Measurements from ENCODE around the gene TRMT61B. TPM values are rescaled to one million over a fixed set of nuclear protein-coding genes. Genes with fewer than 3 reads are reported as not detected.

Gene TRMT61B
- total RNA-seq, 2 experiments from 2014 or later: 18.7 to 20.8 TPM

DNA sequence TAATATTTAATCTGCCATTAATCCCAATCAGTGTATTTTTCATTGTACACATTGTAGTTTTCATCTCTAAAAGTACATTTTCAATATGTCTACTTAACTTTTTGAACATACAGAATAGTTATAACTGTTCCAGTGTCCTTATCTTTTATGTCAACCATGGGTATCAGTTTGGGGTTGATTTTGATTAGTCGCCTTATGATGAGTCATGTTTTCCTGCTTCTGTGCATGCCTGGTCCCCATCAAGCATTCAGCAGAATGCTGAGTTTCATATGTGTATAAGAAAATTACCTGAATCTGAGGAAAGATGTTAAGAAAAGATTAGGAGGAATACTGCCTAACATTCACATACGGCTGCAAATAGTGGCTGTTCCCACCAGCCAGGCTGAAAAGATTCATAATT, 41.7 kb downstream of the TRMT61B start:
- no peak overlapping the region for H3K27ac Mint-ChIP-seq
- intact Hi-C loops (cut with DNase I, micrococcal nuclease): no loop called here

GRCh38 chr2:28824870-28825269, 45.2 kb downstream of the TRMT61B start:
- H3K4me1 Mint-ChIP-seq (ENCODE audit: low read depth): no peaks in the 10 kb centered on the region
- no peak for DNase-seq
- intact Hi-C loops (cut with DNase I, micrococcal nuclease): loop anchor here (5.0 kb wide), 3 partner anchors 72 to 1247 kb away; no protein-coding TSS in a partner anchor
- H3K36me3 Mint-ChIP-seq (ENCODE audit: low read depth): no peaks in the 10 kb centered on the region
- Histone ChIP-seq H3K27me3 (ENCODE audit: control insufficient read depth in 1 of 2, insufficient read depth in 2 of 2, low read length in 2 of 2) (no peaks in the 10 kb centered on the region), H3K36me3 (ENCODE audit: insufficient read depth, low read length) (no peaks in the 10 kb centered on the region), H3K27ac (ENCODE audit: low read depth in 1 of 2, low read length in 2 of 2) (no peak overlapping the region), H3K4me3 (ENCODE audit: low read length) (no peak overlapping the region), H3K9me3 (ENCODE audit: control insufficient read depth in 1 of 2, insufficient read depth in 1 of 2, low read length in 2 of 2) (no peaks in the 10 kb centered on the region), H3K4me1 (ENCODE audit: insufficient read depth, low read length) (no peaks in the 10 kb centered on the region)
- POLR2A ChIA-PET: no interaction called here
- no peak for ATAC-seq (ENCODE audit: poor library complexity)
- CTCF ChIA-PET: interaction anchor here (1.1 to 2.3 kb wide), 3 partner anchors 10 to 258 kb away, joined by 3 to 7 read pairs (median 4); no protein-coding TSS in a partner anchor
- H3K27ac Mint-ChIP-seq: no peak overlapping the region
- TF ChIP-seq CTCF (IDR thresholded peaks at IDR 0.05): no peak
- H3K9me3 Mint-ChIP-seq: no peaks in the 10 kb centered on the region
- H3K4me3 Mint-ChIP-seq: no peak overlapping the region
- no peaks in the 10 kb centered on the region for H3K27me3 Mint-ChIP-seq

More for the DNA sequence above, 41.7 kb downstream of the TRMT61B start:
- ChIA-PET CTCF (no interaction called here), POLR2A (no interaction called here)
- no peak for TF ChIP-seq CTCF (IDR thresholded peaks at IDR 0.05)
- Histone ChIP-seq H3K4me1 (ENCODE audit: insufficient read depth, low read length) (no peaks in the 10 kb centered on the region), H3K36me3 (ENCODE audit: insufficient read depth, low read length) (no peaks in the 10 kb centered on the region), H3K4me3 (ENCODE audit: low read length) (no peak overlapping the region), H3K27me3 (ENCODE audit: control insufficient read depth in 1 of 2, insufficient read depth in 2 of 2, low read length in 2 of 2) (no peaks in the 10 kb centered on the region), H3K27ac (ENCODE audit: low read depth in 1 of 2, low read length in 2 of 2) (no peak overlapping the region), H3K9me3 (ENCODE audit: control insufficient read depth in 1 of 2, insufficient read depth in 1 of 2, low read length in 2 of 2) (no peaks in the 10 kb centered on the region)
- ATAC-seq (ENCODE audit: poor library complexity): no peak
- Mint-ChIP-seq H3K36me3 (ENCODE audit: low read depth) (no peaks in the 10 kb centered on the region), H3K27me3 (no peaks in the 10 kb centered on the region), H3K4me1 (ENCODE audit: low read depth) (no peaks in the 10 kb centered on the region), H3K4me3 (no peak overlapping the region), H3K9me3 (no peaks in the 10 kb centered on the region)
- DNase-seq: no peak

GRCh38 chr2:28824207-28824606, 45.9 kb downstream of the TRMT61B start:
- no peak for TF ChIP-seq CTCF (IDR thresholded peaks at IDR 0.05)
- Mint-ChIP-seq H3K27ac (no peak overlapping the region), H3K9me3 (no peaks in the 10 kb centered on the region), H3K4me1 (ENCODE audit: low read depth) (no peaks in the 10 kb centered on the region), H3K36me3 (ENCODE audit: low read depth) (no peaks in the 10 kb centered on the region), H3K4me3 (no peak overlapping the region), H3K27me3 (no peaks in the 10 kb centered on the region)
- Histone ChIP-seq H3K27me3 (ENCODE audit: control insufficient read depth in 1 of 2, insufficient read depth in 2 of 2, low read length in 2 of 2) (no peaks in the 10 kb centered on the region), H3K4me1 (ENCODE audit: insufficient read depth, low read length) (no peaks in the 10 kb centered on the region), H3K36me3 (ENCODE audit: insufficient read depth, low read length) (no peaks in the 10 kb centered on the region), H3K4me3 (ENCODE audit: low read length) (no peak overlapping the region), H3K9me3 (ENCODE audit: control insufficient read depth in 1 of 2, insufficient read depth in 1 of 2, low read length in 2 of 2) (no peaks in the 10 kb centered on the region), H3K27ac (ENCODE audit: low read depth in 1 of 2, low read length in 2 of 2) (no peak overlapping the region)
- CTCF ChIA-PET: interaction anchor here (0.6 to 2.3 kb wide), 3 partner anchors 9 to 1655 kb away, joined by 3 to 7 read pairs (median 3); no protein-coding TSS in a partner anchor
- no peak for DNase-seq
- intact Hi-C loops (cut with DNase I, micrococcal nuclease): loop anchor here (5.0 kb wide), 3 partner anchors 73 to 1248 kb away; no protein-coding TSS in a partner anchor
- no peak for ATAC-seq (ENCODE audit: poor library complexity)
- POLR2A ChIA-PET: no interaction called here

Data from CD4-positive, alpha-beta T cell (primary cell).